Panc1 (cell line): ENCODE data around the gene PTPN23. TPM values are rescaled to one million over a fixed set of nuclear protein-coding genes. Genes with fewer than 3 reads are reported as not detected.

Experiments used
- ATAC-seq: fragments of 200-7000 bp; cut with Tn5 transposase; 2 replicates; pipeline ENCODE4 v1.9.1; 2020; ENCODE audit warnings: mild to moderate bottlenecking, moderate library complexity
- BruUV-seq: library from RNA; stranded (reverse); fragments of 400-500 nt; replicated peaks from 2 replicates; lab custom pipeline; 2021; lab: Mats Ljungman, UMichigan
- CTCF ChIA-PET: fragments of 300-600 bp; sonication (Branson Sonifier 250); formaldehyde crosslinking; loops from one replicate; lab custom pipeline; 2022; ENCODE audit warnings: antibody characterized with exemption; lab: Charles Lee
- POLR2A ChIA-PET: fragments of 300-600 bp; sonication (Branson Sonifier 250); formaldehyde crosslinking; loops from one replicate; lab custom pipeline; 2022; ENCODE audit warnings: antibody characterized with exemption; lab: Charles Lee
- DNase-seq: peaks from one replicate; pipeline ENCODE4 v3.0.0-alpha.2; 2010; ENCODE audit warnings: low read depth, low spot score
- H3K27ac ChIP-seq: 2 replicates; pipeline ENCODE4 v1.5.1; 2011; ENCODE audit warnings: mild to moderate bottlenecking, low read length, inconsistent platforms
- H3K27me3 ChIP-seq: fragments of 200-500 bp; sonication (Bioruptor generic); 2 replicates; pipeline ENCODE4 v1.6.0; 2014; ENCODE audit warnings: low read length, inconsistent platforms; ENCODE audit not compliant: control insufficient read depth, insufficient read depth
- H3K36me3 ChIP-seq: fragments of 200-500 bp; sonication (Bioruptor generic); 2 replicates; pipeline ENCODE4 v1.5.1; 2014; ENCODE audit warnings: inconsistent platforms, mild to moderate bottlenecking, low read length, moderate library complexity; ENCODE audit not compliant: control insufficient read depth, insufficient read depth
- H3K4me1 ChIP-seq: 2 replicates; pipeline ENCODE4 v1.5.1; 2011; ENCODE audit warnings: inconsistent platforms, mild to moderate bottlenecking, low read length, moderate library complexity; ENCODE audit not compliant: control insufficient read depth, insufficient read depth
- H3K4me3 ChIP-seq, 2 experiments: 2 replicates each; pipeline ENCODE4 v1.5.1; 2011 to 2012; ENCODE audit warnings: low read depth in 2 of 2, low read length in 2 of 2, mild to moderate bottlenecking in 2 of 2, inconsistent platforms in 1 of 2, moderate library complexity in 1 of 2
- H3K9me3 ChIP-seq: fragments of 200-500 bp; sonication (Bioruptor generic); 2 replicates; pipeline ENCODE4 v1.5.1; 2014; ENCODE audit warnings: low read depth, mild to moderate bottlenecking, inconsistent platforms, low read length, moderate library complexity; ENCODE audit not compliant: control insufficient read depth, insufficient read depth
- CTCF ChIP-seq: fragments of 450-650 bp; IDR thresholded peaks from 2 replicates; pipeline ENCODE4 v1.5.1; 2017; ENCODE audit warnings: mild to moderate bottlenecking
- POLR2AphosphoS5 ChIP-seq: IDR thresholded peaks from 2 replicates; pipeline ENCODE4 v1.6.1; 2012; ENCODE audit warnings: mild to moderate bottlenecking, low read depth, low read length, moderate library complexity
- REST ChIP-seq, 2 experiments: IDR thresholded peaks; 2 replicates each; pipeline ENCODE4 v1.6.1; 2011 to 2012; ENCODE audit warnings: low read depth in 2 of 2, control low read depth in 1 of 2, low read length in 1 of 2, mild to moderate bottlenecking in 1 of 2, moderate library complexity in 1 of 2; ENCODE audit not compliant: insufficient read depth in 1 of 2
- SIN3A ChIP-seq: IDR thresholded peaks from 2 replicates; pipeline ENCODE4 v1.6.1; 2012; ENCODE audit warnings: low read depth, mild to moderate bottlenecking, low read length, moderate library complexity, borderline replicate concordance; ENCODE audit not compliant: insufficient read depth
- TCF7L2 ChIP-seq: IDR thresholded peaks from 2 replicates; pipeline ENCODE4 v1.6.1; 2011; ENCODE audit warnings: mild to moderate bottlenecking, low read depth, low read length, inconsistent platforms
- in situ Hi-C: cut with HindIII; loops from 2 replicates; pipeline ENCODE4 v1.10.0; 2016; ENCODE audit warnings: low sequenced_read_pairs, low pct_unique_long_range_greater_than_20kb
- intact Hi-C: fragments of 100-400 bp; cut with micrococcal nuclease; formaldehyde crosslinking; loops from one replicate; pipeline ENCODE4 v1.10.0; 2022; ENCODE audit not compliant: unreplicated experiment
- total RNA-seq: library from RNA; stranded (reverse); gene quantifications from one replicate; pipeline ENCODE4 v1.2.1, GENCODE V29; 2021; ENCODE audit not compliant: unreplicated experiment

The PTPN23 gene
- total RNA-seq, 1 experiment from 2014 or later = 35.7 TPM

GRCh38 chr3:47333907-47334306 is 46.9 kb upstream of the PTPN23 start:
- Histone ChIP-seq H3K27ac (no peak overlapping the region), H3K4me3 (no peak overlapping the region), H3K4me1 (no peaks in the 10 kb centered on the region), H3K9me3 (no peaks in the 10 kb centered on the region), H3K27me3 (no peaks in the 10 kb centered on the region), H3K36me3 (peaks cover 3% of the 10 kb centered on the region; the same call in 1 of the 2 replicates)
- intact Hi-C loops (no loop called here), in situ Hi-C loops (no loop called here)
- CTCF ChIA-PET = interaction anchor here (1.2 kb wide), 1 partner anchor 10 kb away, joined by 4 read pairs; no protein-coding TSS in a partner anchor
- no TSS peak for BruUV-seq
- ATAC-seq (no peak), DNase-seq (no peak)
- POLR2A ChIA-PET = no interaction called here
- TF ChIP-seq SIN3A (no peak), CTCF (no peak), POLR2AphosphoS5 (no peak), REST (IDR thresholded peaks at IDR 0.05; ENCODE audit: insufficient read depth in 1 of 2, low read depth in 2 of 2, low read length in 1 of 2) (no peak), TCF7L2 (no peak)

- CTCF ChIA-PET = no interaction called here
These were observed 43.2 kb upstream of the PTPN23 start for GRCh38 chr3:47337656-47338055.

More at GRCh38 chr3:47337656-47338055, 43.2 kb upstream of the PTPN23 start:
- H3K27me3 ChIP-seq = no peaks in the 10 kb centered on the region
- POLR2A ChIA-PET = no interaction called here
- intact Hi-C loops (no loop called here), in situ Hi-C loops (no loop called here)
- H3K9me3 ChIP-seq = no peaks in the 10 kb centered on the region
- ATAC-seq (no peak), DNase-seq (no peak)
- BruUV-seq = no TSS peak
- no peaks in the 10 kb centered on the region for H3K4me1 ChIP-seq
- TF ChIP-seq POLR2AphosphoS5 (no peak), SIN3A (no peak), REST (IDR thresholded peaks at IDR 0.05; ENCODE audit: insufficient read depth in 1 of 2, low read depth in 2 of 2, low read length in 1 of 2) (no peak), CTCF (no peak), TCF7L2 (no peak)
- H3K27ac ChIP-seq = no peak overlapping the region
- H3K36me3 ChIP-seq = peaks cover 3% of the 10 kb centered on the region; the same call in 1 of the 2 replicates
- no peak overlapping the region for H3K4me3 ChIP-seq
